NT2/D1 (cell line): ENCODE results near the gene CLDN1.

Experiments
- SUZ12 ChIP-seq: IDR thresholded peaks from 2 replicates; pipeline ENCODE4 v1.6.1; 2011; ENCODE audit not compliant: insufficient read length, insufficient read depth; ENCODE audit errors: extremely low read depth
- YY1 ChIP-seq: IDR thresholded peaks from 2 replicates; pipeline ENCODE4 v1.6.1; 2011; ENCODE audit not compliant: insufficient read length, insufficient read depth
- ZNF274 ChIP-seq: IDR thresholded peaks from 2 replicates; pipeline ENCODE4 v1.6.1; 2011; ENCODE audit warnings: mild to moderate bottlenecking, low read depth, low read length

- TF ChIP-seq ZNF274 (no peak), YY1 (no peak), SUZ12 (no peak)
These were observed 24.3 kb upstream of the CLDN1 start for GRCh38 chr3:190346541-190346940.
